NCI-H2227 (cell line): Measurements from ENCODE around the gene PRR15.

Experiments used
- DNase-seq: peaks from one replicate; lab custom pipeline; 2025; ENCODE audit not compliant: unreplicated experiment; lab: John Stamatoyannopoulos, UW

The PRR15 gene

DNA sequence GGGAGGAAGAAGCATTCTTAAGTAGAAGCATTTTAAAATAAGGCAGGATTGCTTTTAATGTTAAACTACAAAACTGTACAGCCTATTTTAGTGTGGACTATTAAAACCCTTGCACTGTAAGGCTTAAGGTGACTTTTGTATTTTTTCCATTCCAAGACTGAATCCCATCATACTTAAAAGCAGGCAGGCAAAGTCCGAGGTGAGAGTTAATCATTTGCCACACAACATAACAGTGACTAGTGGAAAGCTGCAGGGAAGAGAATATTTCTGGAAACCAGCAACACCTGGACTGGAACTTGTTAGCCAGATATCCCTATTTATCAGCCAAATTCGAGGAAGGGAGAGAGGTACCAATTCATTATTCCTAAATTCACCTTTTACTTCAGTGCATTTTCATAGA lies 3.5 kb downstream of the PRR15 start:
- no peak for DNase-seq

GRCh38 chr7:29569648-29570047 lies 6.0 kb downstream of the PRR15 start:
- DNase-seq = no peak

DNA sequence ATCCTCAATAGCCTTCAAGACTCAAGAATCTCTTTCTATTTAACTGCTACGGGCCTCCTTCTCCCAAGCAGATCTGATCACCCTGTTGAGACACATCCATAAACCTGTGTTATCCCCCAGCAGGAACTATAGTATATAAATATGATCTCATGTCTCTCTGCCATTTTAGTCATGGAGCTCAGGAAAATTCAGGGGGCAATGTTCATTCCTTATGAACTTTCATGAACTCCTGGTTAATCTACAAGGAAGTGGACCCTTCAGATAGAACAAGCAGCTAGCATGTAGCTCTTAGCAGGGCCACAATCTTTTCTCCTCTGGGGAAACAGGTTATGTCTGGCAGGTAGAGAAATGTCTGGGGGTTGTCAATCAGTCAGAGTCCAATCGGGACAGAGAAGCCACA lies 8.9 kb downstream of the PRR15 start:
- DNase-seq = no peak

- DNase-seq = no peak
Measured at GRCh38 chr7:29573567-29573966, 9.9 kb downstream of the PRR15 start.

- DNase-seq = no peak
Measured at GRCh38 chr7:29574659-29575058, 11.0 kb downstream of the PRR15 start.

DNA sequence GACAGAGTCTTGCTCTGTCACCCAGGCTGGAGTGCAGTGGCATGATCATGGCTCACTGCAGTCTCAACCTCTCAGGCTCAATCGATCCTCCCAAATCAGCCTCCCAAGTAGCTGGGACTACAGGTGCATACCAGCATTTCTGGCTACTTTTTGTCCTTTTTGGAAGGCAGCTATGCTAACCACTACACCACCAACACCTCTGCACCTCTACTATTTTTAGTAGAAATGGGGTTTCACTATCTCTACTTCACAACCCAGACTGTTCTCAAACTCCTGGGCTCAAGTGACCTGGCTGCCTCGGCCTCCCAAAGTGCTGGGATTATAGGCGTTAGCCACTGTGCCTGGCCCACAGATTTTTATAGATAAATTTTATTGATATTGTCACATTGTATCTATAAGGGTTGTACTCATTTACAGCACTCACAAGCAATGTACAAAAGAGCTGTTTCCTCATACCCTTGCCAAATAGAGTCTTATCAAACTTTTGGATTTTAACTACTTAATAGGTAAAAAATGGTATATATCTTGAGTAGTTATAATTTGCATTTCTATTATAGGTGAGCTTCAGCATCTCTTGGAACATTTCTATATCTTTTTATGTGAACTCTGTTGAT lies 23.7 kb downstream of the PRR15 start:
- DNase-seq = no peak

DNA sequence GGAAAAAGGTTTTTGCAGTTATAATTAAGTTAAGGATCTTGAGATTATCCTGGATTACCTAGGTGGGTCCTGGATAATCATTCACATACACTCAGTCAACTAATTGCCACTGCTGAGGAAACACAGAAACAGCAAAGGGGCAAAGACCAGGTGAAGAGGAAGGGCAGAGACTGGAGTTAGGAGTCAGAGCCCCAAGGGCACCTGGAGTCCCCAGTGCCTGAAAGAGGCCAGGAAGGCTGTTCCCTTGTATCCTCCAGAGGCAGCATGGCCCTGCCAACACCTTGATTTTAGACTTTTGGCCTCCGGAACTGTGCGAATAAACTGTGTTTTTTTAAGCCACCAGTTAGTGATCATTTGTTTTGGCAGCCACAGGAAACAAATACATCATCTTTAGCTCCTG lies 24.6 kb downstream of the PRR15 start:
- DNase-seq = no peak

DNA sequence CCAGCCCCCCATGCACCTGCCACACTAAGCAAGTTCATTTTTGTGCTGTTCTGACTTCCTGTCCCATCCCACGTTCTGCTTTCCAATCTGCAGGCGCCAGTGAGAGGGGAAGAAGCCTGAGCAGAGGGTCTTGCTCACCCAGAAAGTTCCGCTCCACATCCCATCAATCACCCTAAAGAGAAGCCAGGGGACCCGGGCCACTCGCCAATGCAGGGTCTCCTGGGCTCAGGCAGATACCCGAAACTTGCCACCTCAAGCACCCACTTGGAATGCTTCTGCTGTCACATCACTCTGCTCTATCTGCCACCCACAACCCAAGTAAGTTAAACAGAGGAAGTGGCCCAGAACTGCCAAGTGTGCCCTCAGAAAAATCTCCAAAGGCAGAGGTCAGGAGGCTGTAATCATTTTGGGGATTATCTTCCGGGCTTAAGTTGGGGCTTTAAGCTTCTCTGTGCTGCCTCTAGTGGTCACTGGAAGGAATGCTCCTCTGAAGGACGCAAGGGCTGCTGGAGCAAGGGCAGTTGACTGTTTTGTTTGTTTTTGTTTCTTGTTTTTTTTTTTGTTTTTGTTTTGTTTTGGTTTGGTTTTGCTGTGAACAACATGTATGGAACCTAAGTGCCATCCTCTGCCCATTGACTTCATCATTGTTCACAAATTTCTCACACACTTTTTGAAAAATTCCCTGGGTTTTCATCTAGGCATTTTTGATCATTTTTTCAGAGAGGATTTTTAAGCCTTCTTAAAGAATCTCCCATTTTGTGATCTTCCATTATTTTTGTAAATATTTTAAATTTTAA lies 25.5 kb downstream of the PRR15 start:
- peak; percentile 16 for DNase-seq

DNA sequence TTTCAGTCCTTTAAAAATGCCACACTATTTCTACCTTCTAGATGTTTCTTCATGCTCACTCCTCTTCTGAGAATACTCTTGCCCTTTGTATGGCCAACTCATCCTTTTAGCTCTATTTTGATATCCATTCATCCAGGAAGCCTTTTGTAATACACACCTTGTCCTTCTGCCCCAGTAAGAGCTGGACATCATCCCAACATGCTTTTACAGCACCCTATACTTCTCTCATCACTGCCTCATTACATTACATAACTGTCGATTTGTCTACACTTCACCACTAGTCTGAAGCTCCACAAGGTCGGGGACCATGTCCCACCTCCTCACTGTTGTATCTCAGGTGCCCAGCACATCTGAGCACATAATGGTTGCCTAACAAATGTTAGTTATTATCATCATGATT lies 29.2 kb downstream of the PRR15 start:
- DNase-seq = no peak

- no peak for DNase-seq
Measured at GRCh38 chr7:29593459-29593858, 29.8 kb downstream of the PRR15 start.

DNA sequence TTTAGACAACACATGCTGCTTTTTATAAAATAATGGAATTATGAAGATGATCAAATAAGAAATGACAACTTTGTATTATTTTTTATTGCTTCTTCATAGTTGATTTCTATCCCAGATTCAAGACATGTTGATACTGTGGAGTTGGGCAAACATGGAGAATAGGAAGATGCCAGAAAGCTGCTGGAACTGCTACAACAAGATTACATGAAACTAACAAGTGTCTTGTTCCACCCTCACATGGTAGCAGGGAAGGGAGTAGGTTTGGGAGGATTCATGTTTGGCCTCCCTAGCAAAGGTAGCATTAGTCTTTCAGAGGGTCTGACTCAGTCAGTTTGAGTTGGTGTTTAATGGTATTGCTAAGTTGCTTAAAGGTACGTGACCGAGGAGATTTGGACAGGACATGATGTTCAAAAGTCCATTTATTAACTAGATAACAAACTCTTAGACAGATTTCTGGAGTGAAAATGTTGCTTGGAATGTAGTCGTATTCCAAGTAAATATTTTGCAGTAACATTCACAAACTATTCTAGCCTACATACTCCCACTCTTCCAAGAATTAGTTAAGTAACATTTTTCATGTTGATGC lies 33.1 kb downstream of the PRR15 start:
- no peak for DNase-seq

- no peak for DNase-seq
Measured at GRCh38 chr7:29597266-29597665, 33.6 kb downstream of the PRR15 start.

GRCh38 chr7:29598137-29598536 lies 34.5 kb downstream of the PRR15 start:
- DNase-seq = no peak

GRCh38 chr7:29598613-29599012 lies 35.0 kb downstream of the PRR15 start:
- DNase-seq = no peak

GRCh38 chr7:29599026-29599425 lies 35.4 kb downstream of the PRR15 start:
- peak; percentile 21 for DNase-seq

GRCh38 chr7:29600661-29601060 lies 37.0 kb downstream of the PRR15 start:
- no peak for DNase-seq

DNA sequence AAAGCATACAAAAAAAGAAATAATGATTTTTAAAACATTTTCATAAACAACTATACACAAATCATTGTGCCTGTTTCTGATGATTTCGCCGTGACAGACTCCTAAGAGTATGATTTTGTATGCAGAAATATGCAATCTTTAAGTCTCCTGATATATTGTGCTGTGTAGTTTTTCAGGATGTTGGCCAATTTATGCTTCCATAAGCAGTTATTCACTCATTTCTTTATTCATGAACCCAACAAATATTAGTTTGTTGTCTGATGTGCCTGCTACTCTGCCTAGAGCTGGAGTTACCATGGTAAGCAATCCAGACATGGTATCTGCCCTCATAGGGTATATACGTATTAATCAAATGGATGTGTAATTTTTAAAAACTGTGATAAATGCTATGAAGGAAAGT lies 40.4 kb downstream of the PRR15 start:
- DNase-seq = no peak

DNA sequence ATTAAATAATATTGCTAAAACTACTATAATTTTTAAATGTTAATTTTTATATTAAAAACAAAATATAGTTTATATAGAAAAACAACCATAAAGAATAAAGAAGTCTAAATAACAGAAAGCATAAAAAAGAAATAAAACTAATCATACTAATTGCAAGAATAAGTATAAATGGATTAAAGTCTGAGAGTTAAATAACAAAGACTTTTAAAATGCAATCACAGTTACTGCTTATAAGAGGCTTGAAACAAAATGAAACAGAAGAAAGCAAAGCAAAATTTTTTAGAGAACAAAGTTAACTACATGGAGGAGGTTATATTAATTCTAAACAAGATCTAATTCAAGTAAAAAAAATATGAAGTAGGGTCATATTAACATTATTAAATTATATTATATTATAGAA lies 41.1 kb downstream of the PRR15 start:
- no peak for DNase-seq

DNA sequence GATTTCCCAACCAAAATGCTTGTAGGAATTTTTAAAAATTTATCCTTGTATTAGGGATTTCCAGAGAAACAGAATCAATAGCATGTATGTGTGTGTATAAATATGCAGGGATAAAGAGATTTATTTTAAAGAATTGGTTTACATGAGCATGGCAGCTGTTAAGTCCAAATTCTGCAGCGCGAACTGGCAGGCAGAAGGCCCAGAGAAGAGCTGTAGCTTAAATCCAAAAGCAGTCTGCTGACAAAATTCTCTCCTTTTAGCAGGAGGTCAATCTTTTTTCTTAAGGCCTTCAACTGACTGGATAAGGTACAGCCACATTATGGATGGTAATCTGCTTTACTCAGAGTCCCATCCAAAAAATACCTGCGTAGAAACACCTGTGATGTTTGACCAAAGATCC lies 42.0 kb downstream of the PRR15 start:
- no peak for DNase-seq

- no peak for DNase-seq
Measured at GRCh38 chr7:29606287-29606721, 42.7 kb downstream of the PRR15 start.

DNA sequence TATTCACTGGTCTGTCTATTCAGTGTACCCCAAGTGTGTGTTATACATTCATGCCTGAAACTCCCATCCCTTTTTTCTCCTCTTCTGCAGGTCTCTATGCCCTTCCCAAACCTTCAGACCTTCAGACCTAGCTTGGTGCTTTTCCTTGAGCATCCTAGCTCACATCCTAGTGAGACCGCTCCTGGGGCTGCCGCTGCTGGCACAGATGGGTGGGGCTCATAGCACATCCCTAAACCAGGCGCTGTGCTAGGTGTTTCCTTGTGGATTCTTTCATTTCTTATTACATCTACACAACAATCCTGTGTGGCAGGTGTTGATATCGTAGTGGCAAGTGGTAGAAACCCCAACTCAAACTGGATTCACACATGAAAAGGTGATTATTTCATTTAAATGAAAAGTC lies 43.2 kb downstream of the PRR15 start:
- DNase-seq = no peak

GRCh38 chr7:29607259-29607658 lies 43.6 kb downstream of the PRR15 start:
- DNase-seq = no peak
